NCI-H524 treated with DMSO at 0.1 percent for 48 hours (cell line): Measurements from ENCODE around the gene DOK4.

Experiments
- DNase-seq: peaks from one replicate; lab custom pipeline; 2025; lab: John Stamatoyannopoulos, UW

The DOK4 gene

GRCh38 chr16:57485916-57486857 is at the start of gene DOK4:
DOK4 (minus strand) TSS chr16:57486493; CDS start chr16:57479507, 6,986 bp downstream.
- DNase-seq, result no peak

GRCh38 chr16:57535680-57536305 is 49.5 kb upstream of the DOK4 start:
- no peak for DNase-seq

GRCh38 chr16:57534881-57535658 is 48.8 kb upstream of the DOK4 start:
- DNase-seq, result no peak

DNA sequence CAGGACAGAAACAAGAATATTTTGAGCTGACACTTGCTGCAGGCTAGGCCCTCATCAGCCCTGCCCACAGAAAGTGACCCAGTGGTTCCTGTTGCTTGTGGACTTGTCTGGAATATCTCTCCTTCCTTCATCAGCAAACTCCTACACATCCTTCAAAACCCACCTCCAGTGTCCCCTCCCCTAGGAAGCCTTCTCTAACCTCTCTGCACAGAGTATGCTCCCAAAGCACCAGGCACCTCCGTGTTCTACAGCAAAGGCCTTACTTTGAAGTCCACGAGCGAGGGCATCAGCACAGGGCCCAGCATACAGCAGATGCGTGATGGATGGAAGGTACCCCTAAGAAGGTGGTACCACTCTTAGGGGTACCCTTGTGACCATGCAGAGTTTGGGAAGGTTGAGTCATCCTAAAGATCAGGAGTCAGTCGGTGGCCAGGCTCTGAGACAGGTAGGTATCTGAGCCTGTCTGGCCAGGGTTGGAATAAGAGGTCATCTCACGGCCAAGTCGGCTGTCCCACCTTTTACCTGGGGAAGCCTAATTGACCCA is 48.1 kb upstream of the DOK4 start:
- no peak for DNase-seq

GRCh38 chr16:57533431-57534336 is 47.4 kb upstream of the DOK4 start:
- peak; percentile 67 for DNase-seq

- no peak for DNase-seq
Measured at GRCh38 chr16:57532266-57532625, 46.0 kb upstream of the DOK4 start.

DNA sequence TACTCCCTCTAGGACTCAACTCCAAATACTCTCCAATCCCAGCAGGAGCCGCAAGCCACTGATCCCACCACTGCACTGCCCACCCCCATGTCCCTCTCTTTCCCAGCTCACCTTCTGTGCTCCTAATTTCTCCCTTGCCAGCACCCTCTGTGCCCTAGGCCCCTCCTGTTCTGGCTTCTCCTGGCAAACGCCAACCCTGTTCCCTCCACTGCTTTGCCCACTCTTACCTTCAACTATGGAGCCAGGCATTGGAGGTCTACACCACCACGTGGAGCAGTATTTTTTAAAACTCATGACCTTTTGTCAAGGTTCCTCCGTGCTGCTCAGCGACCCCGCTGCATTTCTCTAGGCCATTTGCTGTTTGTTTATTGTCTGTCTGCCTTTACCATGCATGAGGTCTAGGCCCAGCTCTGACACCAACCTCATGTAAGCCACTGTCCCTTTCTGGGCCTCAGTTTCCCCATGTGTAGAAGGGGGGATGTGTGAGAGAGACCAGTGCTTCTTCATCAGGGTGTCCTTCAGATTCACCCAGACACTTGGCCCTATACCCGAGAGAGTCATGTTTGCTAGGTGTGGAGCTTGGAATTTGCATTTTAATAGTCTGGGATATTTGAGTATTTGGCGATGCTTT is 45.5 kb upstream of the DOK4 start:
- DNase-seq, result no peak

GRCh38 chr16:57531253-57531575 is 44.9 kb upstream of the DOK4 start:
- DNase-seq, result no peak

DNA sequence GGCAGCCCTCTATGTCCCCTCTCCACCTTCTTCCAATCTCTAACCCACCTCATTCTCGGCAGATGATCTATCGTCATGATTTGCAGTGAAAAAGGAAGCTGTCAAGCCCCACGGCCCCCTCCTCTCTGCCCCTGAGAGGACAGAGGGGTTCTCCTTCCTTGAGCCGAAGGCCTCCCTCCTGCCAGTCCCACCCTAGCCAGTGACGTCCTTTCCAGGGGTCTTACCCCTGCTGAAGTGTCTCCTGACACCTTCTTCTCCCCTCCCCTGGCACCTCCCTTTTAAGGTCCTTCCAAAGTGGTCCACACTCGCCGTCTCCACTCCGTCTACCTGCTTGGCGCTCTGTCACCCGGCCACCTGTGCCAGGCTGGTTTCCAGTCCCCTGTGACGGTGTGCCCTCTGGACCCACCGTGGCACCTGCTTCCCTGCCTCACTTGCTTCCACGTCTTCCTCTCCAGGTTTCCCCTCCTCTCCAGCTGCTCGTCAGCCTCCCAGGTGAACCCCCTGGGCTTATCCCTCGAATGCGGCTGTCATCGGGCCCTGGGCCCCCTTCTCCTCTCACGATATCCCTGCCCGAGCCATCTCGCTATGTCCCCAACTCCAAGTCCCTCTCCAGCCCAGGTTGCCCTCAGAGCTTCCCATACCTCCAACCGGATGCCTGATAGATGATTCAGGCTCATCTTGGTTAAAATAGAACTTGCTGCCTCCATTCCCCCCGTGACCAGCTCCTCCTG is 44.4 kb upstream of the DOK4 start:
- DNase-seq, result no peak

DNA sequence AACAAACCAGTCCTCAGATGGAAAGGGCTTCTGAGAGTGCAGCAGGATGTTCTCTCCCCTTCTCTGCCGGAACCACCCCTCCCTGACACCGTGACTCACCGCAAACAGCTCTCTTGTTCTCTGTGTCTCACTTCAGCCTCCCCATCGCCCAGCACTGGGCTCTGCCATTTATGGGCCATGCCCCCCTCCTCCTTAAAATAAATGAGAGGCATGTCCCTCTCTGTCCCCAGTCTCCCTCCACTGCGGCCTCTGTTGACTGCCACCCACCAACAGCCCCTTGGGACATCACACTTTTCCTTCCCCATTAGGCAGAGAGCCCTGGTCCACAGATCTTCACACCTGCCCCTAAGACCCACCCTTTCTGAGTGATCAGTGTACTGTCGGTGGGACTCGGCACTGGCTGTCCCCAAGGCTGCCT is 43.8 kb upstream of the DOK4 start:
- DNase-seq, result no peak

- DNase-seq, result no peak
Measured at GRCh38 chr16:57529391-57530103, 43.3 kb upstream of the DOK4 start.

- no peak for DNase-seq
Measured at GRCh38 chr16:57528499-57529390, 42.5 kb upstream of the DOK4 start.

DNA sequence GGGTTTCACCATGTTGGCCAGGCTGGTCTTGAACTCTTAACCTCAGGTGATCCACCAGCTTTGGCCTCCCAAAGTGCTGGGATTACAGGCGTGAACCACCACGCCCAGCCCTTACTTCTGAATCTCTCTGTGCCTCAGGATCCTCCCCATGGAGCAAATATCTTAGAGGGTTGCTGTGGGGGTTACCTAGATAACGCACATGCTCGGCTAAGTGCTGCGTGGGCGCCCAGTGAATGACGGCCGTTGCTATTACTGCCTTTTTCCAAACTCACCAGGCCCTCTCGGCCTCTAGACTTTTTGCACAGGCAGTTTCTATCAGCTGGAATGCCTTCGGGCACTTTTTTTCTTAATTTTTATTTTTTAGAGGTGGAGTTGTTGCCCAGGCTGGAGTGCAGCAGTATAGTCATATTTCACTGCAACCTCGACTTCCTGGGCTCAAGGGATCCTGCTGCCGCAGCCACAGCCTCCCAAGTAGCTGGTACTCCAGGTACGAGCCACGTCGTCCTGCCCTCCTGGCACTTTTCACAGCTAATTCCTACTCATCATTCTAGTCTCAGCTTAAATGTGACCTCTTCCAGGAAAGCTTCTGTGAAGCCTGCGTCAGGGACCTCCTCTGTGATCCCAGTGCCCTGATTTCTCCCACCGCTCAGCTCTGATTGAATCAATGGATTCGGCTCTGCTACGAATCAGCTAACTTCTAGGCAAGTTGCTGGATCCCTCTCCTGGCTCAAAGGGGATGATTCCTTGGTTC is 41.5 kb upstream of the DOK4 start:
- DNase-seq, result no peak

DNA sequence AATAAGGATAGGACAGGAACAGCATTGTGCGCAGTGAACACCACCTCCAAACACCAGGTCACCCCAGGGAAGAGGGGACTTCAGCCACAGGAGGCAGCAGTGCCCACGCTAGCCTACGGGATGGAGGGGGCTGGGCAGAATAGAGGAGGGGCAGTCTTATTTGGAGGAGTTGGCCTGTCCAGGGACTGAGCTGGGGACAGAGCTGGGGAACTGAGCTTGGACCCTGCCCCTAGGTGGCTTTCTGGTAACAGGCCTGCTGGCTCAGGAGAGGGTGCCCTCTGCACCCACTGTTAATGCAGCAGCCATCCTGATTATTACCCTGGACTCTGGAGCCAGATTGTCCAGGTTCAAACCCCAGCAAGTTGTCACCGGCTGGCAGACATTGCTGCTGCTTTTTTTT is 40.7 kb upstream of the DOK4 start:
- no peak for DNase-seq

- no peak for DNase-seq
Measured at GRCh38 chr16:57526498-57526897, 40.2 kb upstream of the DOK4 start.

GRCh38 chr16:57525761-57526160 is 39.5 kb upstream of the DOK4 start:
- no peak for DNase-seq

DNA sequence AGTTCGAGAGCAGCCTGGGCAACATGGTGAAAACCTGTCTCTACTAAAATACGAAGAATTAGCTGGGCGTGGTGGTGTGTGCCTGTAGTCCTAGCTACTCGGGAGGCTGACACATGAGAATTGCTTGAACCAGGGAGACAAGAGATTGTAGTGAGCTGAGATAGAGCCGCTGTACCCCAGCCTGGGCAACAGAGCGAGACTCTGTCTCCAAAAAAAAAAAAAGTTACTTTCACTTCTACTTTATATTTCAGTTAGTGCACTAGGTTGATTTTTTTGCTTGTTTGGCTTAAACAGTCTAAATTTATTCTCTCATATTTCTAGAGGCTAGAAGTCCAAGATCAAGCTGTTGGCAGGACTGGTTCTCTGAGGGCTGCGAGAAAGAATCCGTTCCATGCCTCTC is 36.7 kb upstream of the DOK4 start:
- DNase-seq, result no peak
